ENCODE data around the gene SLAIN2.

Gene SLAIN2

GRCh38 chr4:48360285-48361011, 19.1 kb downstream of the SLAIN2 start:
- Histone ChIP-seq H3K27me3 (no peaks in the 10 kb centered on the region), H3K4me3 (ENCODE audit: low read depth in 1 of 2, low read length in 1 of 2) (no peak overlapping the region), H3K36me3 (no peaks in the 10 kb centered on the region), H3K27ac (no peak overlapping the region), H3K4me1 (ENCODE audit: control insufficient read depth in 1 of 2, insufficient read depth in 1 of 2, low read depth in 1 of 2, low read length in 1 of 2) (no peaks in the 10 kb centered on the region), H3K9me3 (no peaks in the 10 kb centered on the region)
- TF ChIP-seq, protein P1, sequence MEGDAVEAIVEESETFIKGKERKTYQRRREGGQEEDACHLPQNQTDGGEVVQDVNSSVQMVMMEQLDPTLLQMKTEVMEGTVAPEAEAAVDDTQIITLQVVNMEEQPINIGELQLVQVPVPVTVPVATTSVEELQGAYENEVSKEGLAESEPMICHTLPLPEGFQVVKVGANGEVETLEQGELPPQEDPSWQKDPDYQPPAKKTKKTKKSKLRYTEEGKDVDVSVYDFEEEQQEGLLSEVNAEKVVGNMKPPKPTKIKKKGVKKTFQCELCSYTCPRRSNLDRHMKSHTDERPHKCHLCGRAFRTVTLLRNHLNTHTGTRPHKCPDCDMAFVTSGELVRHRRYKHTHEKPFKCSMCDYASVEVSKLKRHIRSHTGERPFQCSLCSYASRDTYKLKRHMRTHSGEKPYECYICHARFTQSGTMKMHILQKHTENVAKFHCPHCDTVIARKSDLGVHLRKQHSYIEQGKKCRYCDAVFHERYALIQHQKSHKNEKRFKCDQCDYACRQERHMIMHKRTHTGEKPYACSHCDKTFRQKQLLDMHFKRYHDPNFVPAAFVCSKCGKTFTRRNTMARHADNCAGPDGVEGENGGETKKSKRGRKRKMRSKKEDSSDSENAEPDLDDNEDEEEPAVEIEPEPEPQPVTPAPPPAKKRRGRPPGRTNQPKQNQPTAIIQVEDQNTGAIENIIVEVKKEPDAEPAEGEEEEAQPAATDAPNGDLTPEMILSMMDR (IDR thresholded peaks at IDR 0.05) = no peak

GRCh38 chr4:48361012-48361400, 19.7 kb downstream of the SLAIN2 start:
- no peaks in the 10 kb centered on the region for H3K9me3 ChIP-seq
- H3K4me3 ChIP-seq (ENCODE audit: low read depth in 1 of 2, low read length in 1 of 2) = no peak overlapping the region
- TF ChIP-seq, protein P1 (IDR thresholded peaks at IDR 0.05) = no peak
- H3K4me1 ChIP-seq (ENCODE audit: control insufficient read depth in 1 of 2, insufficient read depth in 1 of 2, low read depth in 1 of 2, low read length in 1 of 2) = no peaks in the 10 kb centered on the region
- no peaks in the 10 kb centered on the region for H3K36me3 ChIP-seq
- no peaks in the 10 kb centered on the region for H3K27me3 ChIP-seq
- H3K27ac ChIP-seq = no peak overlapping the region

- Histone ChIP-seq H3K4me1 (ENCODE audit: control insufficient read depth in 1 of 2, insufficient read depth in 1 of 2, low read depth in 1 of 2, low read length in 1 of 2) (peaks cover 0 to 1% of the 10 kb centered on the region in 2 experiments), H3K27me3 (no peaks in the 10 kb centered on the region), H3K9me3 (no peaks in the 10 kb centered on the region), H3K4me3 (ENCODE audit: low read depth in 1 of 2, low read length in 1 of 2) (no peak overlapping the region), H3K36me3 (no peaks in the 10 kb centered on the region), H3K27ac (no peak overlapping the region)
- TF ChIP-seq, protein P1 (IDR thresholded peaks at IDR 0.05) = no peak
Measured at GRCh38 chr4:48366611-48367010, 25.3 kb downstream of the SLAIN2 start.

DNA sequence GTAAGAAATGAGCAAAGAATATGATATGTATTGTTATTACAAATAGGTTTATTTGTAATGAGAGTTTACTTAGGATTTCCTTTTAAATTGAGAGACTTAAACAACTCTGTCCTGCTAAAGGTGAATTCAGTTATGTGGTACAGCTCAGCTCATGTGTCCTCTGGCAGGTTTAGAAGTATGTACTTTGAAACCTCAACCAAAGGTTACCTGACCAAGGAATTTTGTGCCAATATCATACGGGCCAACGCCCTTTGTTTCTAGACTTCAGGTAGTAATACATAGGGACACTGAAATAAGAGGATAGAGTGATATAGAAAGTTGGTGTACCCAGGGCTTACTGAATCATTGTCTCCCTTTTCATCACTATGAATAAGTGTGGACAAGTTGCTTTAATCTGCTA, 25.7 kb downstream of the SLAIN2 start:
- Histone ChIP-seq H3K36me3 (no peaks in the 10 kb centered on the region), H3K4me3 (ENCODE audit: low read depth in 1 of 2, low read length in 1 of 2) (no peak overlapping the region), H3K27ac (no peak overlapping the region), H3K9me3 (no peaks in the 10 kb centered on the region), H3K27me3 (no peaks in the 10 kb centered on the region), H3K4me1 (ENCODE audit: control insufficient read depth in 1 of 2, insufficient read depth in 1 of 2, low read depth in 1 of 2, low read length in 1 of 2) (peaks cover 0 to 5% of the 10 kb centered on the region in 2 experiments)
- TF ChIP-seq, protein P1 (IDR thresholded peaks at IDR 0.05) = no peak

DNA sequence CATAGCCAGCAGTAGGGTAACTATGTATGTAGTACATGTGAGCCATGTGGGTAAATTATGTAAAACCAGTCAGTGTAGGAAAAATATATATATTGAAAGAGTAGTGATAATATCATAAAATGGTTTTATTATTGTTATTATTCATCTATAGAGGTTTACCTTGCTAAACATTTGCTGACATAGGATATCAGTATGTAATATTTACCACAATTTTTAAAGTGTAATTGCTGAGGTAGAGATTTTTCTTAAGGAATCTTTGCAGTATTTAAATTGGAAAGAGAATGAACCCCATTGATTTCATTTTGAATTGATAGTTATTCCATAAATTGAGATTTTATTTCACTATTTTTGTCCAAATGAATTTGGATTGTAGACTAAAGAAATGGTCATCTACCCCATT, 27.1 kb downstream of the SLAIN2 start:
- no peak overlapping the region for H3K4me3 ChIP-seq (ENCODE audit: low read depth in 1 of 2, low read length in 1 of 2)
- H3K27ac ChIP-seq = no peak overlapping the region
- H3K4me1 ChIP-seq (ENCODE audit: control insufficient read depth in 1 of 2, insufficient read depth in 1 of 2, low read depth in 1 of 2, low read length in 1 of 2) = peaks cover 11 to 19% of the 10 kb centered on the region in 2 experiments
- H3K36me3 ChIP-seq = no peaks in the 10 kb centered on the region
- H3K27me3 ChIP-seq = no peaks in the 10 kb centered on the region
- no peaks in the 10 kb centered on the region for H3K9me3 ChIP-seq
- TF ChIP-seq, protein P1 (IDR thresholded peaks at IDR 0.05) = no peak

All from neutrophil (primary cell).